Breast epithelium (tissue), 3 donors: ENCODE data around the gene ZMIZ2.

Experiments
- CTCF ChIP-seq, 3 donors: fragments of 450-650 bp; IDR thresholded peaks; one replicate each; pipeline ENCODE4 v1.5.1; 2016 to 2017; ENCODE audit warnings: antibody characterized with exemption in 3 of 3, mild to moderate bottlenecking in 3 of 3, moderate library complexity in 3 of 3
- POLR2AphosphoS5 ChIP-seq, 3 donors: sonication (generic); formaldehyde crosslinking; IDR thresholded peaks; one replicate each; pipeline ENCODE4 v1.6.1; 2017; ENCODE audit warnings: antibody characterized with exemption in 3 of 3

- no peak for TF ChIP-seq CTCF (IDR thresholded peaks at IDR 0.05)
- TF ChIP-seq POLR2AphosphoS5 (IDR thresholded peaks at IDR 0.05), result no peak
Measured at GRCh38 chr7:44772867-44773266, 24.2 kb downstream of the ZMIZ2 start.
